ENCODE data around the gene SLC44A3.

DNA sequence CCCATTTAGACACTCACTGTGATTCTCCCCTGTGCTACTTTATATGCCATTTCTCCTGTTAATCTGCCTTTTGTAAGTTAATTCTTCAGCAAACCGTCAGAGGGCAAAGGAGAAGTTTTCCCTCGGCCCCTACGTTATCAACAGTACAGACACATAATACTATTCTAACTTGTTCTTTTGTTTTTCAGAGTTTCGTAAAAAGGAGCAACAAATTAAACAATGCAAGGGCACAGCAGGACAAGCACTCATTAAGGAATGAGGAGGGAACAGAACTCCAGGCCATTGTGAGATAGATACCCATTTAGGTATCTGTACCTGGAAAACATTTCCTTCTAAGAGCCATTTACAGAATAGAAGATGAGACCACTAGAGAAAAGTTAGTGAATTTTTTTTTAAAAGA lies 74.5 kb downstream of the SLC44A3 start:
- TF ChIP-seq POLR2A (IDR thresholded peaks at IDR 0.05) (no peak), POLR2AphosphoS5 (IDR thresholded peaks at IDR 0.05) (no peak), EP300 (IDR thresholded peaks at IDR 0.05) (no peak)
- TF ChIP-seq, protein P1, sequence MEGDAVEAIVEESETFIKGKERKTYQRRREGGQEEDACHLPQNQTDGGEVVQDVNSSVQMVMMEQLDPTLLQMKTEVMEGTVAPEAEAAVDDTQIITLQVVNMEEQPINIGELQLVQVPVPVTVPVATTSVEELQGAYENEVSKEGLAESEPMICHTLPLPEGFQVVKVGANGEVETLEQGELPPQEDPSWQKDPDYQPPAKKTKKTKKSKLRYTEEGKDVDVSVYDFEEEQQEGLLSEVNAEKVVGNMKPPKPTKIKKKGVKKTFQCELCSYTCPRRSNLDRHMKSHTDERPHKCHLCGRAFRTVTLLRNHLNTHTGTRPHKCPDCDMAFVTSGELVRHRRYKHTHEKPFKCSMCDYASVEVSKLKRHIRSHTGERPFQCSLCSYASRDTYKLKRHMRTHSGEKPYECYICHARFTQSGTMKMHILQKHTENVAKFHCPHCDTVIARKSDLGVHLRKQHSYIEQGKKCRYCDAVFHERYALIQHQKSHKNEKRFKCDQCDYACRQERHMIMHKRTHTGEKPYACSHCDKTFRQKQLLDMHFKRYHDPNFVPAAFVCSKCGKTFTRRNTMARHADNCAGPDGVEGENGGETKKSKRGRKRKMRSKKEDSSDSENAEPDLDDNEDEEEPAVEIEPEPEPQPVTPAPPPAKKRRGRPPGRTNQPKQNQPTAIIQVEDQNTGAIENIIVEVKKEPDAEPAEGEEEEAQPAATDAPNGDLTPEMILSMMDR (IDR thresholded peaks at IDR 0.05): no peak

All from stomach (tissue), 4 donors.